Measurements from ENCODE around the gene MED20. TPM values are rescaled to one million over a fixed set of nuclear protein-coding genes. Genes with fewer than 3 reads are reported as not detected.

Gene MED20
- total RNA-seq, 1 donor from 2014 or later: 28.9 TPM

- Histone ChIP-seq H3K9me3 (ENCODE audit: insufficient read depth, low read depth, low read length) (peaks cover 2% of the 10 kb centered on the region), H3K27me3 (ENCODE audit: insufficient read depth, low read length) (no peaks in the 10 kb centered on the region), H4K20me1 (ENCODE audit: insufficient read depth, low read length) (no peaks in the 10 kb centered on the region), H3K9ac (ENCODE audit: low read length) (no peak overlapping the region), H3K79me2 (ENCODE audit: insufficient read depth, low read length) (no peaks in the 10 kb centered on the region), H2AFZ (ENCODE audit: low read depth, low read length) (no peak overlapping the region), H3K27ac (ENCODE audit: low read depth, low read length) (no peak overlapping the region), H3K36me3 (ENCODE audit: insufficient read depth, low read length) (no peaks in the 10 kb centered on the region), H3K4me2 (ENCODE audit: low read length) (no peak overlapping the region), H3K4me1 (ENCODE audit: insufficient read depth, low read length) (no peaks in the 10 kb centered on the region), H3K4me3 (ENCODE audit: insufficient read depth, low read depth, low read length) (no peak overlapping the region)
- H3K4me3 Mint-ChIP-seq (ENCODE audit: unreplicated experiment): no peak overlapping the region
- FAIRE-seq: no peak
- DNase-seq (ENCODE audit: low read depth): no peak
- H3K27me3 Mint-ChIP-seq (ENCODE audit: low read depth, unreplicated experiment): peaks cover 3% of the 10 kb centered on the region
- no peak overlapping the region for H3K27ac Mint-ChIP-seq (ENCODE audit: unreplicated experiment)
- H3K36me3 Mint-ChIP-seq (ENCODE audit: low read depth, unreplicated experiment): no peaks in the 10 kb centered on the region
- no peaks in the 10 kb centered on the region for H3K9me3 Mint-ChIP-seq (ENCODE audit: unreplicated experiment)
- no peak for TF ChIP-seq EZH2 (IDR thresholded peaks at IDR 0.05; ENCODE audit: insufficient read depth, low read length)
- no peak for TF ChIP-seq CTCF (IDR thresholded peaks at IDR 0.05; ENCODE audit: insufficient read depth, low read depth, low read length)
- H3K4me1 Mint-ChIP-seq (ENCODE audit: low read depth, unreplicated experiment): peaks cover 5% of the 10 kb centered on the region
Measured at GRCh38 chr6:41958022-41958856, 37.3 kb upstream of the MED20 start.

GRCh38 chr6:41957117-41957516, 36.2 kb upstream of the MED20 start:
- H3K27ac ChIP-seq (ENCODE audit: low read depth, low read length): no peak overlapping the region
- FAIRE-seq: no peak
- H3K27ac Mint-ChIP-seq (ENCODE audit: unreplicated experiment): no peak overlapping the region

More at GRCh38 chr6:41957117-41957516, 36.2 kb upstream of the MED20 start:
- Histone ChIP-seq H2AFZ (ENCODE audit: low read depth, low read length) (no peak overlapping the region), H3K36me3 (ENCODE audit: insufficient read depth, low read length) (no peaks in the 10 kb centered on the region), H3K79me2 (ENCODE audit: insufficient read depth, low read length) (no peaks in the 10 kb centered on the region), H3K4me2 (ENCODE audit: low read length) (no peak overlapping the region), H3K27me3 (ENCODE audit: insufficient read depth, low read length) (no peaks in the 10 kb centered on the region), H3K4me3 (ENCODE audit: insufficient read depth, low read depth, low read length) (no peak overlapping the region), H4K20me1 (ENCODE audit: insufficient read depth, low read length) (no peaks in the 10 kb centered on the region), H3K9ac (ENCODE audit: low read length) (no peak overlapping the region), H3K4me1 (ENCODE audit: insufficient read depth, low read length) (no peaks in the 10 kb centered on the region), H3K9me3 (ENCODE audit: insufficient read depth, low read depth, low read length) (no peaks in the 10 kb centered on the region)
- Mint-ChIP-seq H3K9me3 (ENCODE audit: unreplicated experiment) (no peaks in the 10 kb centered on the region), H3K36me3 (ENCODE audit: low read depth, unreplicated experiment) (no peaks in the 10 kb centered on the region), H3K4me1 (ENCODE audit: low read depth, unreplicated experiment) (peaks cover 5% of the 10 kb centered on the region), H3K4me3 (ENCODE audit: unreplicated experiment) (no peak overlapping the region), H3K27me3 (ENCODE audit: low read depth, unreplicated experiment) (peaks cover 5% of the 10 kb centered on the region)
- TF ChIP-seq EZH2 (IDR thresholded peaks at IDR 0.05; ENCODE audit: insufficient read depth, low read length) (no peak), CTCF (IDR thresholded peaks at IDR 0.05; ENCODE audit: insufficient read depth, low read depth, low read length) (no peak)
- no peak for DNase-seq (ENCODE audit: low read depth)

Data from astrocyte (in vitro differentiated cells and primary cell).